NCI-H1436 treated with DMSO at 0.1 percent for 48 hours (cell line): ENCODE results near the gene SIPA1L3.
"Not testable (repeated sequence)": the region's sequence is repeated elsewhere in the genome, so short reads cannot be mapped to it uniquely, and the experiment has no call there.

ENCODE experiments used
- DNase-seq: peaks from one replicate; lab custom pipeline; 2025; lab: John Stamatoyannopoulos, UW

The SIPA1L3 gene

GRCh38 chr19:38022791-38023670 lies 116.0 kb downstream of the SIPA1L3 start:
- DNase-seq = no peak

DNA sequence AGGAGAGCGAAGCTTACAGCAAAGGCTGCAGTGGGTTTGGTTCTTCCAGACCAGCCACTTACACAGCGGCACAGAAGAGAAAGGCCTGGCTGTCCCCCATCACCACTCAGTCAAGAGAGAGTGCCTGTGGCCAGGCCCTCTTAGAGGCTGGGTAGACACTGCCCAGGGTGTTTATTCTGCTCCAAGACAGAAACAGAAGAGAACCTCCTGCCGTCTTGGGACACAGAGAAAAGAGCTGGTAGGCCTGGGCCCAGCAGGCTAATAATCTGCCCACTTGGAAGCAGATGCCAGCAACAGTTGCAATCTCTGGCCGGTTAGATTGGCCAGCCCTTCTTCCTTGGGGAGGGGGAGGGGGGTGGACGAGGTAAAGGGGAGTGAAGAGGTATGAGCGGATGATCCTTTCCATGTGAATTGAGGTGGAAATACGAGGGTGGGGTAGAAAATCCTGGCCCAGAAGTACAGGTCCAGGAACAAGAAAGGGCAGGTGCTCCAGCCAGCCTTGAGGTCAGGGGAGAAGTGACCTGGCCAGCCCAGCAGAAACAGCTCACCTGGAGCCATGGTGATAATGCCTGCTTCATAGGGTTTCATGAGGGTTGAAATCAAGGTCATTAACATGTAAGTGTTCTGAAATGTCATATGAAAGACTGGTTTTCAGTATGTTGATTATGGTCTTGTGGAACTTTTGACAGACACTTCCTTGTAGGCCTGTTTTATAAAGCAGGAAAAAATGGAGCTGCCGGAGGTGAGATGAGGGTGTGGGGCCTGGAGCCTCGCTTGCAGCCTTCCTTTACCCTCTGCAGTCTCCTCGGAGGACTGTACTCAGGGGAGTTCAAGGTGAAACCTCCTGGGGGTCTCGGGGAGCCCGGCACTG lies 116.9 kb downstream of the SIPA1L3 start:
- no peak for DNase-seq

DNA sequence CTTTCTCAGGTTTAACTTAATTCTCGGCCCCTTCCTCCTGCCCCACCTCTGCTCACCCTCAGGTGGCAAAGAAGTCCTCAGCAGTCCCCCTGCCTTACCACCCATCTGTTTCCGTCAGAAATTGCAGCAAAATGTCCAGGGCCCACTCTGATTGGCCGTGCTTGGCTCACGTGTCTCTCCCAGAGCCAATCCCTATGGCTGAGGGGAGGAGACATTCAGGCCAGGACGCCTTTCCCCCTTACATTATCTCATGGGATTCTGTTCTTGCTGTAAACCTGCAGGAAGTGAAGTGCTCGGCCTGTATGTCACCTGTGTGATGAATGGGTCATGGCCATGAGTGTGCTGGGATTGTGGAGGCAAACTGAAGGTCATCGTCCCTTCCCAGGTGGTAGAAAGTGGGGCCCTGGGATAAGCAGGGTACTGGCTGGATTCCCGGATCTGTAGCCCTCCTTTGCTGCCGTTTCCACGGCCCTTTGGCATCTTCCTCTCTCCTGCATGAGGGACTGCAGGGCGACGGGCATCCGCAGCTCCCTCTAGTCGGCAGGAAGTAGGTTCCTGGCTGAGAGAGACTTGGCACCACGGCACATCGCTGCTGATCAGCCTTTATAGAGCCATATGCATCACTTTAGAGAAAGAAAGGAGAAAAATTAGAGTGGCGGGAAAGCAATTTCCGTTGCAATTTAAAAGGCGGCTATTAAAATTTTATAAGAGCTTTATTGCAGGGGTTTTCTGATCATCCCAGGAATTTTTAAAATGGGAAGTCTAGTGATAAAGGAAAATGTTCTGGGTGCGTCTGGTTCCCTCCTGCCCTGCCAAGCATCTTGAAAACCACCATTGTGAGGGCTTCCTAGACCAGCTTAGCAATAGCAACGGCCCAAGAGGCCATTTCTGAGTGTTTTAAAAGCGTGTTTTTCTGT lies 118.2 kb downstream of the SIPA1L3 start:
- no peak for DNase-seq

GRCh38 chr19:38025909-38026307 lies 118.9 kb downstream of the SIPA1L3 start:
- no peak for DNase-seq

DNA sequence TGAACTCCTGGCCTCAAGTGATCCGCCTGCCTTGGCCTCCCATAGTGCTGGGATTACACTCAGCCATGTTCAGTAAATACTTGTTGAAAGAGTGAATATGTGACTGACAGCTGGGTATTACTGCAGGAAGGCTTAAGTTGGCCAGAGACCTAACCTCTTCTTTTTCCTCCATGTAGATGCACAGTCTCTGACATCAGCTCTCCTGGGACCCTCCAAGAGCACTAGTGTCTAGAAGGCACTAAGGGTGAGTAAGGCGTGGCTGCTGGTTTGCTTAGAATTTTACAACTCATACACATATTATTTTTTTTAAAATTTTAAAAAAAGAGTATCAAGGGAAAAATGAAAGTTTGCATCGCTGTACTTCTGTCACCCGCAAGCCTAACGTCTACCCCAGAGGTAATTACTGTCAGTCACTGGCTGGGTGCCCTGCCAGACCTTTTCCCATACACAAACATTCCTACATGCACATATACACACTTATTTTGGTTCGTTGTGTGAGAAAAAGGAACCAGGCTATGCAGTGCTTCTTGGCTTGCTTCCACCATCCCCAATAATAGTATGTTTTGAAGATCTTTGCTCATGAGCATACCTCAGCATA lies 122.0 kb downstream of the SIPA1L3 start:
- no peak for DNase-seq

DNA sequence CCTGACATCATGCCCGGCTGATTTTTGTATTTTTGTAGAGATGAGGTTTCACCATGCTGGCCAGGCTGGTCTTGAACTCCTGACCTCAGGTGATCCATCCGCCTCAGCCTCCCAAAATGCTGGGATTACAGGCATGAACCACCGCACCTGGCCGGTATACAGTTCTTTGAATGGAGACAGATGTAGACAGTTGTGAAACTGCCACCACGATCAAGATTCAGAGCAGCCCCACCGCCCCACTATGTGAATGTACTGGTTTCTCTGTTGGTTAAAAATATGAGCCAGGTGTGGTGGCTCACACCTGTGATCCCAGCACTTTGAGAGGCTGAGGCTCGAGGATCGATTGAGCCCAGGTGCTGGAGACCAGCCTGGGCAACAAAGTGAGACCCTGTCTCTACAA lies 123.0 kb downstream of the SIPA1L3 start:
- not testable (repeated sequence) for DNase-seq

DNA sequence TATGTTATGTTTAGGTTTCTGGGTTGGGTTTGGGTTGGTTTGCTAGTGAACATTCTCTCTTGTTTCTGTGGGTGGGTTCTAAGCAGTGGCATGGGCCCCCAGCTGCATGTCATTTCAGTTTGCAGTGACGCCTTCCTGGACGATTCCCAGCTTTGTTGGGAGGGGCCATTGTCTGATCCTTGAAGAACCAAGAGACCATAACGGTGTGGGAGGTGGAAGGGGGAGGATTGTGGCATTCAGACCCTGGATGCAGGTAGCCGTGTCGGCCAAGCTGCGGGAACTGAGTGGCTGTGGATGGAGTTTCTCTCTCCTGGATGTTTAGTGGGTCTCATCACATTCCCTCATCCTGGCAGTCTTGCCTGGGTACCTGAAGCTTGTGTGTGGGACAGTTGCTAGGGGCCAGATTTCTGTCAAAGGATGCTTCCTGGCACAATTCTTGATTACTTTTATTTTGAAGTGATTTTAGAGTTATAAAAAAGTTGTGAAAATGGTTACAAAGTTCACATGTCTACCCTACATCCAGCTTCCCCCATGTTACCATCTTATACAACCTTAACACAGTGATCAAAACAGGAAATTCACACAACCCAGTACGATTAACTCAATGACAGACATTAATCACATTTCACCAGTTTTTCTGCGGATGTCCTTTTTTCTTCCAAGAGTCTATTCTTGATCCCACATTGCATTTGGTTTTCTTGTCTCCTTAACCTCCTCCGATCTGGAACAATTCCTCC lies 123.8 kb downstream of the SIPA1L3 start:
- DNase-seq = no peak

GRCh38 chr19:38031423-38031770 lies 124.4 kb downstream of the SIPA1L3 start:
- DNase-seq = no peak

DNA sequence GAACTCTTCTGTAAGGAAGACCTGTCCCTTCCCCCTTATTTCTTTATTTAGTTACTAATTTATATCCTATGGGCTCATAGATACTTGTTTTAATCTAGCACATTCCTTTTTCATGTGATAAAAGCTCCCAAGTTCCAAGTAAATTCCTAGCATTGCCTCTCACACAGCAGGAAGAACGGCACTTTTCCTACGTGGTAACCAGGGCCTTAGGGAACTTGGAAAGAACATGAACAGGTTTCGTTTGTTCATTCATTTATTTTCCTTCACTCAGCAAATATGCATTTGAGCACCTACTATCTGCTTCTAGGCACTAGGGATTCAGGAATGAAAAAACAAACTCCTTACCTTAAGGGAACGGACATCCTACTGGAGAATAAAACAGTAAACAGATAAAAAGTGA lies 125.1 kb downstream of the SIPA1L3 start:
- no peak for DNase-seq

GRCh38 chr19:38032951-38033350 lies 125.9 kb downstream of the SIPA1L3 start:
- no peak for DNase-seq

GRCh38 chr19:38033658-38034491 lies 126.9 kb downstream of the SIPA1L3 start:
- no peak for DNase-seq

GRCh38 chr19:38034492-38034860 lies 127.5 kb downstream of the SIPA1L3 start:
- DNase-seq = no peak

GRCh38 chr19:38035515-38036495 lies 128.8 kb downstream of the SIPA1L3 start:
- no peak for DNase-seq

DNA sequence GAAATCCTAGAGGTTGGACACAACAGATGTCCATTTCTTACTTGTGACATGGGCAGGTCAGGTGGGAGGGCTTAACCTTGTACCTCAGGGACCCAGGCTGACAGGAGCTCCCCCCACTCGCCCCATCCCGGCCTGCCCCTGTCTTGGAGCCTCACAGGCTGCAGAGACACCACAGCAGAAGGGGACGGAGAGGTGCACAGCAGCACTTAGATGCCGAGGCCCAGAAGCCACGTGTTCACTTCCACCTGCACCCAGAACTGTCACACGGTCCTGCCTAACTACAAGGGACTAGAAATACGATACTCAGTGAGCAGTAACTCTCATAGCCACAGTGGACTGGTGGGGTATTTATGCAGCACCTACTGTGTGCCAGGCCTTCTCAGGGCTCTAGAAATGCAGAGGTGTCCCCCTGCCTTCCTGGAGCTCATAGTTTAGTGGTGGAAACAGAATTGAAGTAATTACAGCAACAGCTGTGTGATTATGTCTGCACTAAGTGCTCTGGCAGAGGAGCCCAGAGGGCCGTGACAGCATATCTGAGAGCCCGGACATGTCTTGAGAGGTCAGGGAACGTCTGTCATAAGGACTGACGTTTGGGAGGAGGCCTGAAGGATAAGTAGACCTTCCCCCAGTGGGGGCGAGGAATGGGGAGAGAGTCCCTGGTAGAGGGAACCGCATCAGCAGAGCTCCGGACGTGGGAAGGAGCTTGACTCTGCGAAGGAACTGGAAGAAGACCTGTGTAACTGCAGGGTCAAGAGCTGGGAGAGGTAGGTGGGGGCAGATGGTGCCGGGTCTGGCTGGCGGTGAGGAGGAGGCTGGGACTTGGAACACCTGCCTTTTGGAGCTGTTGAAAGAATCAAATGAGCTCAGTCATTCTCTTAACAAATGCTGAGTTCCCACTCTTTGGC lies 130.0 kb downstream of the SIPA1L3 start:
- DNase-seq = no peak

DNA sequence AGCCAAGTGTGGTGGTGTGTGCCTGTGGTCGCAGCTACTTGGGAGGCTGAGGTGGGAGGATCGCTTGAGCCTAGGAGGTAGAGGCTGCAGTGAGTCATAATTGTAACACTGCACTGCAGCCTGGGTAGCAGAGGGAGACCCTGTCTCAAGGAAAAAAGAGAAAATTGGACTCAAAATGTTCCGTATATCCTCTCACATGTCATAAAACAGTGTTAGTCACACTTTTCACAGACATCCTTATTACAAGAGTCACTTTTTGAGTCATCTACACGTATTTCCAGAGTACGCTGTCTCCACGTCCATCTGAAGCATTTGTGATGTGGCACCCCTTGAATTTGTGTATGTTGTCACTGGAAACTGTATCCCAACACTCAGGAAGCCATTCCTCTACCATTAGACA lies 133.0 kb downstream of the SIPA1L3 start:
- no peak for DNase-seq

DNA sequence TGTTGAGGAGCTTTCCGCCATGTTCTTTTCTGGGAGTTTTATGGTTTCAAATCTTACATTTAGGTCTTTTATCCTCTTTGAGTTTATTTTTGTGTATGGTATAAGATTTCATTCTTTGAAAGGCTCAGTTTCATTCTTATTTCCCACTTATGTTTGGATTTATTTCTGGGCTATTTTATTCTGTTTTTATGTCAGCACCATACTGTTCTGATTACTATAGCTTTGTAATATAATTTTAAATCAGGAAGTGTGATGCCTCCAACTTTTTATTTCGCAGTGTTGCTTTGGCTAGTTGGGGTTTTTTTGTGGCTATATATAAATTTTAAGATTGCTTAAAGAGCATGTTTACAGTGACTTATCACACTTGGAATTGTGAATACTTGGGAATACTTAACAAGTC lies 135.1 kb downstream of the SIPA1L3 start:
- DNase-seq = no peak

DNA sequence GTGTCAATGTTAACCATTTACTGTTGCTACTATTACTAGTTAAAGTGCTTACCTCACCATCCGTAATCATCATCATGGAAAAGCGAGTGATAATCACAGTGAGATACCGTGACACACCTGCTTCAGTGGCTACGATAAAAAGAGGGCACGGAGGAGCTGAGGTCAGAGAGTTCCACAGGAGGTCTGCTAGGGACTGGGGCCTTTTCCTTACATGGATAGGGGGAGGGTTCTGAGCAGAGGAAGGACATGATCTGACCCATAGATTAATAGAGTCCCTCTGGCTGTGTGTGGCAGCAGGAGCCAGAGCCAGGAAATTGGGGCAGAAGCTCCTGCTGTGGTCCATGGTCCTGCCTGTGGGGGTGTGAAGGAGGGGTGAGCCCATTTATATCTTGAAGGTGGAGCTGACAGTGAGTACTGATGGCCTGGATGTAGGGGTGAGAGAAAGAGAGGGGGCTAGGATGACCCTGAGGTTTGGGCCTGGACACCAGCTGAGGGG lies 136.7 kb downstream of the SIPA1L3 start:
- no peak for DNase-seq
